Activated CD8-positive, alpha-beta T cell treated with anti-CD3 and anti-CD28 coated beads for 36 hours (primary cell): ENCODE results near the gene HMGB4. TPM values are rescaled to one million over a fixed set of nuclear protein-coding genes. Genes with fewer than 3 reads are reported as not detected.

Experiments
- ATAC-seq: fragments of 200-7000 bp; cut with Tn5 transposase; one replicate; pipeline ENCODE4 v1.10.0; 2021; ENCODE audit warnings: mild to moderate bottlenecking, moderate library complexity
- CTCF ChIA-PET: fragments of 350-600 bp; sonication (Branson Sonifier 250); formaldehyde crosslinking; loops from one replicate; lab custom pipeline; 2021; ENCODE audit warnings: antibody characterized with exemption; lab: Charles Lee
- POLR2A ChIA-PET: fragments of 350-600 bp; sonication (Branson Sonifier 250); formaldehyde crosslinking; loops from one replicate; lab custom pipeline; 2021; ENCODE audit warnings: antibody characterized with exemption; lab: Charles Lee
- DNase-seq: peaks from one replicate; pipeline ENCODE4 v3.0.0-alpha.2; 2020
- H3K27ac Mint-ChIP-seq: one replicate; pipeline ENCODE4 v1.8.0; 2021; ENCODE audit warnings: mild to moderate bottlenecking, mixed read lengths
- H3K27me3 Mint-ChIP-seq: one replicate; pipeline ENCODE4 v1.8.0; 2021; ENCODE audit warnings: mixed read lengths
- H3K36me3 Mint-ChIP-seq: one replicate; pipeline ENCODE4 v1.8.0; 2021; ENCODE audit warnings: low read depth, mixed read lengths
- H3K4me1 Mint-ChIP-seq: one replicate; pipeline ENCODE4 v1.8.0; 2021; ENCODE audit warnings: low read depth, mixed read lengths
- H3K4me3 Mint-ChIP-seq: one replicate; pipeline ENCODE4 v1.8.0; 2021; ENCODE audit warnings: mild to moderate bottlenecking, moderate library complexity, mixed read lengths
- H3K9me3 Mint-ChIP-seq: one replicate; pipeline ENCODE4 v1.8.0; 2021; ENCODE audit warnings: mixed read lengths
- intact Hi-C: fragments of 100-400 bp; cut with micrococcal nuclease; formaldehyde crosslinking; loops from one replicate; pipeline ENCODE4 v1.10.0; 2022
- total RNA-seq, 2 experiments: library from RNA; stranded (reverse); gene quantifications; one replicate each; pipeline ENCODE4 v1.2.3, GENCODE V29; 2021
- TF ChIP-seq, protein P1 (sequence below): fragments of 200-600 bp; IDR thresholded peaks from one replicate; pipeline ENCODE4 v1.8.0; 2022; ENCODE audit warnings: antibody characterized with exemption, mild to moderate bottlenecking

Gene HMGB4
- total RNA-seq, 2 experiments from 2014 or later, result not detected

DNA sequence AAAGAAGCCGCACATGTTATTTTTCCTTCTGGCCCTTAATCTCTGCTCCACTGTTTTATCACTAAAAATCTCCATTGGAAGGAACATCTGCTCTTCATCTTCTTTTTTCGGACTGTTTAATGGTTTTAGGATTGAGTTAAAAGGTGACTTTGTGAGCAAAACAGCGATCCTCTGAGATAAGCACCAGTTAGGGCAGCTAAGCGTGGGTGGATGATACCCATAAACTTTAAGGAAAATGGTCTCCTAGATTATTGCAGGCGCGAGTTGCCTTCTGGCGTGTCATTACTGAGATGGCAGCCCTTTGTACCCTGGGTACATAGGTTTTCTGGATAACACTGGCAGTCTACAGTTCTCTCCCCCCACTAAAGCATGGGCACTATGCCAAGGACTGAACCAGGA, 44.0 kb upstream of the HMGB4 start:
- no peaks in the 10 kb centered on the region for H3K4me1 Mint-ChIP-seq
- H3K9me3 Mint-ChIP-seq, result no peaks in the 10 kb centered on the region
- no peak overlapping the region for H3K4me3 Mint-ChIP-seq
- intact Hi-C loops, result no loop called here
- H3K36me3 Mint-ChIP-seq, result no peaks in the 10 kb centered on the region
- H3K27me3 Mint-ChIP-seq, result peaks cover 13% of the 10 kb centered on the region
- ChIA-PET POLR2A (no interaction called here), CTCF (no interaction called here)
- DNase-seq, result no peak
- no peak for ATAC-seq
- no peak overlapping the region for H3K27ac Mint-ChIP-seq
- TF ChIP-seq, protein P1, sequence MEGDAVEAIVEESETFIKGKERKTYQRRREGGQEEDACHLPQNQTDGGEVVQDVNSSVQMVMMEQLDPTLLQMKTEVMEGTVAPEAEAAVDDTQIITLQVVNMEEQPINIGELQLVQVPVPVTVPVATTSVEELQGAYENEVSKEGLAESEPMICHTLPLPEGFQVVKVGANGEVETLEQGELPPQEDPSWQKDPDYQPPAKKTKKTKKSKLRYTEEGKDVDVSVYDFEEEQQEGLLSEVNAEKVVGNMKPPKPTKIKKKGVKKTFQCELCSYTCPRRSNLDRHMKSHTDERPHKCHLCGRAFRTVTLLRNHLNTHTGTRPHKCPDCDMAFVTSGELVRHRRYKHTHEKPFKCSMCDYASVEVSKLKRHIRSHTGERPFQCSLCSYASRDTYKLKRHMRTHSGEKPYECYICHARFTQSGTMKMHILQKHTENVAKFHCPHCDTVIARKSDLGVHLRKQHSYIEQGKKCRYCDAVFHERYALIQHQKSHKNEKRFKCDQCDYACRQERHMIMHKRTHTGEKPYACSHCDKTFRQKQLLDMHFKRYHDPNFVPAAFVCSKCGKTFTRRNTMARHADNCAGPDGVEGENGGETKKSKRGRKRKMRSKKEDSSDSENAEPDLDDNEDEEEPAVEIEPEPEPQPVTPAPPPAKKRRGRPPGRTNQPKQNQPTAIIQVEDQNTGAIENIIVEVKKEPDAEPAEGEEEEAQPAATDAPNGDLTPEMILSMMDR, result no peak

DNA sequence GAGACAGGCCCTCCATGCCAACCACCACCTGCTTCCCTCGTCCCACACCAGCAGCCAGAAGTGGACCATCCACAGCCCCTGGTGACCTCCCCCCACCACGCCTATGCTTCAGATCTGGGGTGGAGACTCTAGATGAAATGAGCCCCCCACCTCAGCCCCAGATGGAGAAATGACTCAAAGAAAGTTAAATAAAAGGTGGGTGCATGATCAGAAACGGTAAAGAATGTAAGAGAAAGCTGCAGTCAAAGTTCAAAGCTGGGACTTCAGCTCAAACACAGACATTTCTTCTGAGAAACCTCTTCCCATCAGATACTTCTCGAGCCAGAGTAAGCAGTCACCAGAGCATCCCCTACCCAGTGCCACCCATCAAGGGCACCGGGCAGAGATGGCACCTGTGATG, 43.1 kb upstream of the HMGB4 start:
- Mint-ChIP-seq H3K27me3 (peaks cover 11% of the 10 kb centered on the region), H3K9me3 (no peaks in the 10 kb centered on the region), H3K4me1 (no peaks in the 10 kb centered on the region), H3K27ac (no peak overlapping the region), H3K4me3 (no peak overlapping the region), H3K36me3 (no peaks in the 10 kb centered on the region)
- CTCF ChIA-PET, result interaction anchor here (0.7 kb wide), 1 partner anchor 108 kb away, joined by 3 read pairs; no protein-coding TSS in a partner anchor
- TF ChIP-seq, protein P1, result no peak
- DNase-seq, result no peak
- no peak for ATAC-seq
- intact Hi-C loops, result no loop called here
- POLR2A ChIA-PET, result no interaction called here

- DNase-seq (no peak), ATAC-seq (no peak)
- POLR2A ChIA-PET, result no interaction called here
- H3K4me3 Mint-ChIP-seq, result no peak overlapping the region
- H3K9me3 Mint-ChIP-seq, result no peaks in the 10 kb centered on the region
- TF ChIP-seq, protein P1, result no peak
- no peaks in the 10 kb centered on the region for H3K4me1 Mint-ChIP-seq
- CTCF ChIA-PET, result interaction anchor here (0.7 kb wide), 1 partner anchor 109 kb away, joined by 3 read pairs; no protein-coding TSS in a partner anchor
- H3K27me3 Mint-ChIP-seq, result peaks cover 11% of the 10 kb centered on the region
- intact Hi-C loops, result no loop called here
- H3K27ac Mint-ChIP-seq, result no peak overlapping the region
- H3K36me3 Mint-ChIP-seq, result no peaks in the 10 kb centered on the region
Observed at GRCh38 chr1:33821291-33821690, 42.6 kb upstream of the HMGB4 start.

GRCh38 chr1:33822396-33822795, 41.5 kb upstream of the HMGB4 start:
- ATAC-seq, result no peak
- TF ChIP-seq, protein P1, result no peak
- ChIA-PET CTCF (no interaction called here), POLR2A (no interaction called here)
- Mint-ChIP-seq H3K36me3 (no peaks in the 10 kb centered on the region), H3K27ac (no peak overlapping the region), H3K27me3 (peaks cover 13% of the 10 kb centered on the region), H3K4me1 (no peaks in the 10 kb centered on the region), H3K9me3 (no peaks in the 10 kb centered on the region), H3K4me3 (no peak overlapping the region)
- intact Hi-C loops, result no loop called here
- DNase-seq, result no peak

DNA sequence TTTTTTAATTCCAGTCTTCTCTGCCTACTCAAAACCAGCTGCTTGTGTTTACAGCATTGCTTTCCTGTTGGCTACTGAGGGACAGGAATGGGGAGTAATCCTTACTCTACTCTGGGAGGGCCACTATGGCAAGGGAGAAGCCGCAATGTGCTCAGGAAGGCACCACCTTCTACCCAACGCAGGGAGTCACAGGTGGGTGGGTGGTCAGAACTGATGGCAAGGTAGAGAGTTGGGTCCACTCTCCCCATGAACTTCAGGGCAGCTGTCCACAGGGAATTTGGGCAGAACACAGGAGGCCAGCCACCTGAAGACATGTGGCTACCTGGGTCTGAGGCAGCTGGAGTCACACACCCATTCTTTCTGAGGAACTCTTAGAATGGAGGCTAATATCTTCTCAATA, 40.5 kb upstream of the HMGB4 start:
- no peak for ATAC-seq
- intact Hi-C loops, result no loop called here
- H3K27ac Mint-ChIP-seq, result no peak overlapping the region
- peaks cover 13% of the 10 kb centered on the region for H3K27me3 Mint-ChIP-seq
- POLR2A ChIA-PET, result no interaction called here
- CTCF ChIA-PET, result no interaction called here
- H3K9me3 Mint-ChIP-seq, result no peaks in the 10 kb centered on the region
- H3K4me1 Mint-ChIP-seq, result no peaks in the 10 kb centered on the region
- TF ChIP-seq, protein P1, result no peak
- no peaks in the 10 kb centered on the region for H3K36me3 Mint-ChIP-seq
- no peak for DNase-seq
- no peak overlapping the region for H3K4me3 Mint-ChIP-seq
